LHCN-M2 (cell line): ENCODE results near the gene ZFP36L1. TPM values are rescaled to one million over a fixed set of nuclear protein-coding genes. Genes with fewer than 3 reads are reported as not detected.

Experiments used
- DNase-seq: peaks from one replicate; pipeline ENCODE4 v3.0.0-alpha.2; 2012; ENCODE audit warnings: low read depth
- total RNA-seq: library from RNA; depleted of rRNA; stranded (reverse); fragments of >200 nt; gene quantifications from 2 replicates; pipeline ENCODE4 v1.2.3, GENCODE V29; 2014

ZFP36L1 gene
- total RNA-seq, 1 experiment from 2014 or later, result 342 TPM

DNA sequence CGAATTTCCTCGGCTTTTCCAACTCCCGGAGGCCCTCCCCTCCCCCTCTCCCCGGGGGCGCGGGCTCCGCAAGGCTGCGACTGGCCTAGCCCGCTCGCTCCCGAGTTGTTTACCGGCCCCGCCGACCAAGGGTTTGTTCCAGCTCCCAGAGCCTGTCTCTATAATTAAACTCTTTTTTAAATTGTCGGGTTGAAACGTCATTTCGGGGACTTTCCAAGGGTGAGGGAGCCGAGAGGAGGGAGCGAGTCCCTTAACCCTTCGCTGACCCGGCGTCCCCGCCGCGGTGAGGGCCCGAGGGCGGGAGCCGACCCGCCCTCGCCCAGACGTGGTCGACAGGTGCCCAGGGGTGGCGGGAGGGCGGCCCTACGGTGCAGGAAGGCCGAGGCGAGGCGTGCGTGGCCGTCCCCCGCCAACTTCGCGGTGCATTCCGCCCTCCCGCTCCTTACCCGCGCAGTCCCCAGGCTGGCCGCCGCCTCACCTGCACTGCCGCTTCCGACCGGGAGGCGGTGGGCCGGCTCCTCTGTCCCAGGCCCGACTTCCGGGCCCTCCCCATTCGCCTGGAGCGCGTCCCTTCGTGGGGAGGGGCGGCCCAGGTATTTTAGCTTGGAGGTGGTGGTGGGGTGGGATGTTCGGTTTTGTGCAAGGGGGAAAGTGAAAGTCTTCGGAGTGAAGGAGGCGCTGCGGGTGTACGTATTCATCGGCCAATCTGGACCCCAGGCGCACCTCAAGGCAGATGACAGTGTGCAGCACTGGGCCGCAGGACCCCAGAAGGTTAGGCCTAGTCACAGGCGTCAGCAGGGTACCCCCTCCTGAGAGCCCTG lies 2.9 kb upstream of the ZFP36L1 start:
- DNase-seq, result peak; percentile 70

DNA sequence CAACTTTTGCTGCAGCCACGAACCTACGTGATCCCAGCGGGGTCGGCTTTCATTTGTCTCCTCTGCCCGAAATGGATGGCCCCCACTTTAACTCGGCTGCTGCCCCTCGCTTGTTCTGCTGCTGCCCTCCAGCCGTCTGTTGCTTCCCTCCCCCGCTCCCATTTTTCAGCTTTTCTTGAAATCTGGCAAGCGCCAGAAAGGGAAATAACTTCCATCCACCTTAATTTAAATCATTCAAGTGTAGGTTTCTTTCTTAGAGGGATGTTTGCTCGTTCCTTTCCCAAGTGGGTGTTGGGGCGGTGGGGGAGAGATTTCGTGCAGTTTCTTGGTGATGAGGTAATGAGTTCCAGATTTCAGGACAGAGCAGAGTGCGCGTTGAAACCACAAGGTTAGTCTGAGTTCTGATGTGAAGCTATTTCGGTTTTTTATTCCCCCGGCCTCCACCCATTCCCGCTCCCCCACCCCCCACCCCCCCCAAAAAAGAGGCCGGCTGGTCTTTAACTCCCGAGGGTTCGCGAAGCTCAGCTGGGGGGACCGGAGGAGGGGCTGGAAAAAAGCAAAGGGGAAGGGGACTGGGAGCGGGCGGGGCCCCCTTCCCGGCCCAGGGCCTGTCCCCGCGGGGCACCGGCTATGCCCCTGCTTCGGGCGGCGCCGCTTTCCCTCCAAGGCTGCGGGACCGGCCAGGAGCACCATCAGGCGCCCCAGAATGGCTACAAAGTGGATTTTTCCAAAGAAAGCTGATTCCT lies 2.2 kb upstream of the ZFP36L1 start:
- DNase-seq, result peak; percentile 83

DNA sequence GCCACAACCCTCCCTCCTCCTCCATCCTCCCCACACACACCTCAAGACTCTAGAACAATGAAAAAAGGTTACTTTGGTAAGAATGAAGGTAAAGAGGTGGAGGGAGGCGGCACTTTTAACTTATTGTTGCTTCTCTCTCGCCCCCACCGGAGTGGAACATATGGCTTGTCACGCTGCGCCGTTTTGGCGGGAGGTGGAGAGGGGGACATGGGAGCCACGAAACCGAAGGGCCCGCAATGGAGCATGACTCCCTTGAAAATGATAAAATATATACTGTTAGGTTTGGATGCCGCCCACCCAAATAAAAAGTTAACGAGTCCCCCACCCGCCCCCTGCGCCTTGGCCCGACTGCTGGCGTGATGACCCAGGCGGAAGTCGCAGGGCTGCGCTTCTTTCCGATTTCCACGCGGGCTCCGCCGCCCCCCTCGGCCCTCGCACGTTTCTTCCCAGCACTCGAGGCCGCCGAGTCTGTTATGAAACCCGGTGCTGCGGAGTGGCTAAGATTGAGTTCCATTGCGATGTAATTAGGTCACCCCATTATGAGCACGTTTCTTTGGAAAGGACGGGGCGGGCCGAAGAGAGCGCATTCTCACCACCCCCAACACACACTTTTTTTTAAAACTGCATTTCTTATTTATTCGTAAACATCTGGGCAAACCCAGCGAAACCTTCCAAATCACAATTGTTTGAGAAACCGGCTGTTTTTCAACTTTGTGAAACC lies 1.4 kb upstream of the ZFP36L1 start:
- peak; percentile 94 for DNase-seq

DNA sequence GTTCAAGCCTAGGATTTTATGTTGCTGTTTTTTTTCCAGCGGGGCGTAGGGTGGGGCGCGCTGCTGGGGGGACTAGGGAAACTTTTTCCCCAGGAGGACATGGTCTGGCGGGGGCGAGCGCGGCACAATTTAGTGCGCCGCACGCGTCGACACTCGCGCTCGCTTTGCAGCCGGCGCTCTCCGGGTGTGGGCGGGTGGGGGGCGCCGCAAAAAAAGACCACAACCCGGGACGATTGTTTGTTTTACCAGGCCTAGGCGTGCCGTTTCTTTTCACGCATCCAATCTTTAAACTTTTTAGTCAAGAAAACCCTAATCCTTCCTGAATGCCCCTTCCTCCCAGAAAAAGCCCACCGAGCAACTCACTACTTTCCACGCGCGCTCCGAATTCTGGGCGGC lies 865 bp upstream of the ZFP36L1 start:
- no peak for DNase-seq

DNA sequence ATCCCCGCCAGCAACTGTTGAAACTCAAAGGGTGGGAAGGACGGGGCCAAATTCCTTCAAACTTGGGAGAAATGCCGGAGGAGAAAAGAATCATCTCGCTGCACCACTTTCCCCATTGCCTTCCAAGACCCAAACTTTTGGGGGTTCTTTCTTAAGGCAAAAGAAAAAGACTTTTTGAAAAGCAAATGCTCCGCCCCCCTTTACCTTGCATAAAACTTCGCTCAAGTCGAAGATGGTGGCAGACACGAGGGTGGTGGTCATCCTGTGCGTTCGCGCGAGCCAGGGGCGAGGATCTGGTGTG lies 239 bp downstream of the ZFP36L1 start:
- DNase-seq, result no peak

DNA sequence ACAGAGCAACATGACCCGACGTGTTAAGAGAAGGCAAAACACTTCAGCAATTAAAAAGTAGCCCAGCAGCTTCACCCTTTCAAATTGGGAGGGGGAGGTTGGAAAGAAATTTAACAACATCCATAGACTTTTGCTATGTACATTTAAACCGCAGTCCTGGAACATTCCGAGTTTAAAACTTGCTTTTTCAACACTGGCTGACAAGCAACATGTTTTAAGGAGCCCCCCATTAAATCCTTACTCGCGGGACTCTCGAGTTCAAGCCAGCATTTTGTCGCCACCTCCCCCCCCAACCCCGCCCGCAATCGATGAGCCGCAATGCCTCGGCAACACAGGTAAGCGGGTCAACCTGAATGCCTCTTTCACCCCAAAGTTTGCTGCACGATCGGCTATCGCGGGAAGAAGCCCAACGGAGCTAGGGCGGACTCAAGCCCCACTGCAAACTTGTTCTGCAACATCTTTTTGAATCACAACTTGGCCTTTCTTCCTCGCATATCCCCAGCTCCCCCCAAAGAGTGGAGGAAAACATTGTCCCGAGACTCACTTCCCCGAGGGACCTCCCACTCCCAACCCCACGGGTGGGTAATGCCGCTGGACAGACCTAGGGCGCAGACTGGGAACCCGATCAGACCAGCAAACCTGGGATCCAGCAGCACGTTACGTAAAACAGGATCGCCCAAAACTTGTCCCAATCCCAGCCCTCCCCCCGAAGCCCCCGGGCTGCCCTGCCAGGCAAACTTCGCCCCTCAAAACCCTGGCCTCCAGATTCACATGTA lies 777 bp downstream of the ZFP36L1 start:
- peak; percentile 35 for DNase-seq

DNA sequence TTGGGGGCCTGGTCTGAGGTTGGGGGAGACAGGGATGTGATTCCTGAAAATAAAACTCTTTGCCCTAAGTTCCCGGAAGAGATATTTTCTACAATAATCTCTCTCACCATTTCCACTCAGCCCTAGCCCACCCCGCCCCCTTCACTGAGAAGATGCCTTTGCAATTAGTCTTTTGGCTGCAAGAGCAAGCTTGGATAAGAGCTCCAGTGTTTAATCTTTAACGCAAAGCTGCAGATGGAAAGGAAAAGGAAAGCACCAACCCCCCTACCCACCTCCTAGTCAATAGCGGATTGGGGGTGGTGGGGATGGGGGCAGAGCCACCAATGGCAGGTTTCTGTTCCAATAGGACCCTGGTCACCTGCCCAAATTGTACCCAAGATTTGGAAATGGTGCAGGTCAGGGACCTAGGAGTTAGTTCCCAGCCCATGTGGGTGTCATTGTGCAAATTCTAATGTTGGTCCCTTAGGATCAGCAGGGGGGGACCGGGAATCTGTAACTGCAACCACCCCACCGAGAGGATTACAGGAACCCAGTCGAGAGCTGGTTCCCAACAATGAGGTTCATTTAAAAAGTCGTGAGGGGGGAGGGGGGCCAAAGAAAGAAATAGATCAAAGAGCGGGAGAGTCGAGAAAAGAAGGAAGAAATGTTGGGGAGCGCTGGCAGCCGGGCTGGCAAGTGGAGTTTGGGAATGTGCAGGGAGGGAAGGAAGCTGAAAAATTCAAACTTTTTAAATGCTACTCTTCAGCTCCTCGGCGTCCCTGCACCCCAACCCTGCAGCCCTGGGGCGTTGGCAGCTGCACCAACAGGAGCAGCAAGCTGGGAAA lies 1.6 kb downstream of the ZFP36L1 start:
- peak; percentile 48 for DNase-seq

DNA sequence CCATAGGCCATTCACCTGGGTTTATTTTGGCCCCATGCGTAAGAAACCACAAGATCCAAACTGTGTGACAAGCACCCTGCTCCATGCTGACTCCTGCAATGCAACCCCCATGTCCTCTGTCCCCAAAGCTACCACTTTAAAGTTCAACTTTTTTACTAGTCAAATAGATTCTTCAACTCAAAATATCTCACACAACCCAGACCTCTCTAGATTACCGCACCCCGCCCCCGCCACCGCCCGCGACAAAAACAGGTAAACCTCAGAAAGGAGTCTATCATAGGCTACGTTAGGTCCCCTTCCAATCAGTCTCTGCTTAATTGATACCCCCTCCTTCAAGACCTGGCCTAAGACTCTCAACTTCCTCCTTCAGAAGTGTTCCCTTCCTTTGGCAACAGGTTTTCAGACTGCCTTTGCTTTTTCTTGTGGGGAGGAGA lies 2.2 kb downstream of the ZFP36L1 start:
- DNase-seq, result no peak

DNA sequence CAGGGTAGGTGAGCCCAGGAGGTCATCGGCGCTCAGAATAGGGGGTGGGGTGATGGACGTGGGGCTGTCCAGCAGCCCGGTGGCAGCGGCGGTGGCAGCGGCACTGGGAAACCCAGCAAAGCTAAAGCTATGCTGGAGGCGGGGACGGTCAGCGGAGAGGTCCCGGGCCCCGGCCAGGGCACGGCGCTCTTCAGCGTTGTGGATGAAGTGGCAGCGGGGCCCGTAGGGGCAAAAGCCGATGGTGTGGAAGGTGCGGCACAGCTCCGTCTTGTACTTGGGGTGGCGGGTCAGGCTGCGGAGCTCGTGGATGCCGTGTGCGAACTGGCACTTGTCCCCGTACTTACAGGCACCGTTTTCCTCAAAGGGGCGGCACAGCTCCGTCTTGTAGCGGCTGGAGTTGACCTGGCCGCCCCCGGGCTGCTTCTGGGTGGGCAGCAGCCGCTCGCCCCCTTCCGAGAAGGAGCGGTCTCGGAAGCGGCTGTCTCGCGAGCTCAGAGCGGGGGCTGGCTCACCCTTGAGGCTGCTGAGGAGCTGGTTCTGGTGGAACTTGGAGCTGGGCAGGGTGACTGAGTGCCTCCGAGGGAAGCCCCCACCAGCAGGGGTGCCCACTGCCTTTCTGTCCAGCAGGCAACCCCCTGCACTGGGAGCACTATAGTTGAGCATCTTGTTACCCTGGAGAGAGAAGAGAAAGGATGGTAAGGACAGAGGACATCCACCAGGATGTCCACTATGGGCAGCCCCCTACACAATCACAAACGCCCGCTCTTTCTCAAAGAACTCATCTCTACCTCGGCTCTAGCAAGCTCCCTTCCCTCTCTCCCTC lies 2.8 kb downstream of the ZFP36L1 start:
- peak; percentile 57 for DNase-seq

DNA sequence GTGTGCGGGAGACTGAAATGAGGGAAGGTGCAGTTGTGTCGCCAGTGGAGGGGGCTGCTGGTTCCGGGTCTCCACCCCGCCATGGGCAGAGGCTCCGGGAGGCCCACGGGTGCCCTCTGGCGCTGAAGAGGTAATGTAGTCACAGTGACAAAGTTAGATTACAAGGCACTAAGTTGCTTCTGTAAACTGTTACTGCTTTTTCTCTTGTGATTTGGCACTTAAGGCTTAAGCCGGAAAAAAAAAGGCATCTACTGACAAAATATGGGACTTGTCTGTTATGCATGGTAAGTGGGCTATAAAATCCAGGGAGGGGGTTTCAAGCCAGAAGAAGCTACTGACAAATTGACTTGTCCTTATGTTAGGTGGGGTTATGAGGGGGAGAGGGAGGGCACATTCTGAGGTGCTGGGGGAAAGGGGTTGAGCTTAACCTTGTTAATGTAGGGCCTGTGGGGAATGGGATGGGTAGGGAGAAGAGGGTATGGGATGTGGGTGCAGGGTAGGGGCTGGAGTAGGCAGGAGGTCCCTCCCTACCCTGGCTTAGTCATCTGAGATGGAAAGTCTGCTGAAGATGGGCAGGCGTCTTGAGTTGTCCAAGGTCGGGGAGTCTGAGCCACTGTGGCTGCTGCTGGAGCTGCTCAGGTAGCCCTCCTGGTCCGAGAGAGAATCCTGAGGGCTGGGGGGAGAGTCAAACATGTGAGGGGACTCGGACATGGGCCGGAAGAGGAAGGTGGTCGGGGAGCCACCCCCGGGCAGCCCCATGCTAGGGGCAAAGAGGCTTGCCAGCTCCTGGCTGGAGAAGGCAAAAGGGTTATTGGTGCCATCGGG lies 3.7 kb downstream of the ZFP36L1 start:
- DNase-seq, result peak; percentile 78

DNA sequence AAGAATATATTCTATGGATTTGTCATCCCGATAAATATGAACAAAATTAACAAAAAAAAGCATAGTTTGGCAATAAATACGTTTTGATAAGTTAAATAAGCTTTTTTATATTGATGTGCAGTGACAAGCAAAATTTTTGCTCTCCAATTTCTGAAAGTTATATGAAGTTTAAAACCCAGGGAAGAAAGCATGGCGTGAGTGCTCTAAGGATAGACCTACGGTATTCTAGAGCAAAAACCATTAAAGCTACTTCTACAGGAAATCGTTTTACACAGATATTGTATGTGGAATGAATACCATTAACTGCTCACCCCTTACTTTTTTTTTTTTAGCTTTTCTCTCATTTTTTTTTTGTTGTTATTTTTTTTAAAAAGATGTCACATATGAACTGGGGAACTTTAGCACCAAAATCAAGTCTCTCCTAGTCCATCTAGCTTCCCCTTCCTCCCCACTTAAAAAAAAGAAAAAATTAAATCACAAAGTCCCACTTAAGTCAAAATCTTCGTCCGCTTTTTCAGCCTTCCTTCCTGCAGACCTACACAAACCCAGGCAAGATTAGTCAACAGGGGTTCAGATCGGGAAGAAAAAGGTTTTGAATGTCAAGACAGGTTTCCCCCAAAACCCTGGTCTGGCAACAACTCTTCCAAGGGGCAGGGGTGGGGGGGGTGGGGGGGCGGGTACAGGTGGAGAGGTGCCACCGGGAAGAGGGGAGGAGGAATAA lies 4.4 kb downstream of the ZFP36L1 start:
- peak; percentile 23 for DNase-seq

DNA sequence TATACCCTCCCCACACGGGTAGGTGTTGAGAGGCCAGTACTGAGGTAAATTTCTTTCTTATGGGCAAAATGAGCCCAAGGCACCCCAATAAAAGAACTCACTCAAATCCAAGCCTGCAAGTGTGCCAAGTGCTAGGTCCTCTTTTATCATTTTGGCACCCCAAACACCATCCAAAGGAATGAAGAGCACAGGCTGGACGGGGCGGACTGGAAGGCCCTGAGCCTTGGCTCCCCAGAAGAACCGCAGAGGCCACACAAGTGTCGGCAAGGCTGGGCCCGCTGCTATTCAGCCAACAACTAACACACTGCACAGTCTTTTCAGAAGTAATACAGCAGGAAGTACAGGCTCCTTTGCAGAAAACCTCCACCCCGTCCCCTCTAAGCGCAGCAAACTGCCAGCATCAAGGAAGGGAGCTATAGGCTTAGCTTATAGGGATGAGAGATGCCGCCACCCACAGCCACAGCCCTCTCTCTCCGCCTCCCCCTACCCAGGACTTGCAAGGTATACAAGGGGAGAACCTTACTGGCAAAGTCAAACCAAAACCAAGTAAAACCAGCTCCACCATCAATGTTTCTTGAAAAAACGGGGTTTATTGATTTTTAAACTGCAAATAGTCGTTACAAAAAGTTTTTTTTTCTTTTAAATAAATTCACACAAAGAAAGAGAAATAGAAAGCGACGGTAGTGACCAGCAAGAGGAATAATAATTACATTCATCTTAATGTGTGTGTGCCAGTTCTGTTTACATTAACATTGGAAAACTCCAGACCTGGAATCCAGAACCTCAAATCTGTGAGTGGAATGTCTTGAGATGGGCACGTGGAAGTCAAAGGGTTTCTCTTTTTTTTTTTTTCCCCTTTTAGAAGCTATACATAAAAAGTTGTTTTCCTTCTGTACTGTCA lies 5.5 kb downstream of the ZFP36L1 start:
- peak; percentile 28 for DNase-seq

DNA sequence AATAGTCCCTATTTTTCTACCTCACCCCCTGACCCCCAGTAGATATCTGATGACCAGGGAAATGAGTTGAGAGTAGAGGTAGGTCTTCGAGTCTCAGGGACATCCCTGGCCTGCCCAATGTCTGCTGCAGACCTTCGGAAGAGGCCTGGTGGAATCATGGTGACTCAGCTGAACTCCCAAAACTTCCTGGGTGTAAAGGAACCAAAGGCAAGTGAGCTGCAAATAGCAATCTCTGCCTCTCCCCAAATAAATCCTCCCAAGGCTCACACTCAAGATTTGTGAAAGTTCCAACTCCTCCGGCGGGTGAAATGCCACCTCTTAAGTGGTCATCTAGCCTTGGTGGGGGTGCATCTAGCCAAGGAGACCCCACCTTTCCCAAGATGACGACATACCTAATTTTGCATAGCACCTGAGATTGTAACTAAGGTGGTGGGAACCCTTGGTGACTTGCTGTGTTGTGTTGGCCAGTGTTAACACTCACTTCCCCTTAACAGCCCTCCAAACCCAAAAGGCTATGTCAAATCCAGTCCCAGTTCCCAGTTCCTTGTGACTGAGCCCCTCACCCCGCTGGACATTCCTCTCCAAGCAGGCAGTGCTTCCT lies 6.3 kb downstream of the ZFP36L1 start:
- peak; percentile 74 for DNase-seq

DNA sequence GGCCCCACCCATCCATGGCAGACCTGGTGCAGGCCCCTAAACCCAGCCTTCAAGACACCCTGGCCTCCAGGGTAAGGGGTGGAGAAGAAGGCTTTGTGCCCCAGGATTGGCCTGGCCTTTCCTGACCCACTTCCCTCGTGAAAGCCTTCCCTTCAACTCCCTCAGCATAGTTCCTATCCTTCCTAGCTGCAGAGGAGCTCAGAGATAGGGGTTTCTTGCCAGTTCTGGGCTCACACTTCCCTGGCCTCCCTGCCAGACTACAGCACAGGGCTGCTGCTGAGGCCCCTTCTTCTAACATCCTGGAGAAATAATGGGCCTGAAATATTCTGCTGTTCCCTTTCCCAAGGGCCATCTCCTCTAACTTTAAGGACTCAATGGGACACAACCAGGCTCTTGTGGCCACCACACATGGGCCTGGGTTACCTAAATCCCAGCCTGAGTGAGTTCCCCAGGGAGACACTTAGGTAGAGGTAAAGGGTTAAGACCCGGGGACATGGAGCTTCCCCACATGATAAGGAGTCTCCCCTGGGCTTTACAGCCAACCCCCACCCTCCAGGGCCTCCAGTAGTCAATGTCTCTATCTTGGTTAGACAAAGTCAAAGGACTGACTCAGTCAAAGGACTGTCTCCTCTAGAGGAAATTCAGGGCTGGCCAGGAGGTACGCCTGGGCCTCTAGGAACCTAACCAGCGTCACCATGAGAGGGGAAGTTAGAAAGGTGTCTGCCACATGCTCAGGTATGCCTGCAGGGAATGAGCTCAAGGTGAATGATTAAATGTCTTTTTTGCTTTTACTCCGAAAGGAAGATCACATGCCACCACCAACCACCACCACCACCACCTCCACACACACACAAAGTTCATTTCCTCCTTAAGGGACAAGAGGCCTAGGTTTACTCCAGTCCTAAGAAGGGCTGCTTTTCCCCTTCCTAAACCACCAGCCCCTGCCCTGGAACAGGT lies 7.1 kb downstream of the ZFP36L1 start:
- peak; percentile 89 for DNase-seq

DNA sequence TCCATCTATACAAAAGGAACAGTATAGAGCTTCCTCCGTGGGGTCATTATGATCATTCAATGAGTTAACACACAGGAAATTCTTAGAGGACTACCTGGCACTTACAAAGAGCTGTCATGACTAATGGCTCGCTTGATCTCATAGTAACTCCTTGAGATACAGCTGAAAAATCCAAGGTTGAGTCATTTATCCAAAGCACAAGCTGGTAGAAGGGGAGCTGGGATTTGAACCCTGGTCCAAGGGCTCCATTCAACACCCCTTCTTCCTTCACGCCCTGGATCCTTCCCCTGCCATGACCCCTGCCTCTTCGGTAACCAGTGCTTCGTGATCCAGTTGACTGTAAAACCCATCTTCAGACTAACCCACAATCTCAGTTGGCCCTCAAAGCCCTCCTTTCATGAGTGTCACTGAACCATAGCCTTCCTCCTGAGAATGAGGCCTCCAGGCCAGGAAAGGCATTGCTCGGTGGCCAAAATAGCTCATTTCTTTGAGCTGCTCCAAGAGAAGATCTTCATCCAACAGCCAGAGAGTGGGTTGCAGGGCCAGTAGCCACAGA lies 7.8 kb downstream of the ZFP36L1 start:
- DNase-seq, result peak; percentile 90
